ENCODE measurements around the gene ZNF792.

ZNF792 gene

DNA sequence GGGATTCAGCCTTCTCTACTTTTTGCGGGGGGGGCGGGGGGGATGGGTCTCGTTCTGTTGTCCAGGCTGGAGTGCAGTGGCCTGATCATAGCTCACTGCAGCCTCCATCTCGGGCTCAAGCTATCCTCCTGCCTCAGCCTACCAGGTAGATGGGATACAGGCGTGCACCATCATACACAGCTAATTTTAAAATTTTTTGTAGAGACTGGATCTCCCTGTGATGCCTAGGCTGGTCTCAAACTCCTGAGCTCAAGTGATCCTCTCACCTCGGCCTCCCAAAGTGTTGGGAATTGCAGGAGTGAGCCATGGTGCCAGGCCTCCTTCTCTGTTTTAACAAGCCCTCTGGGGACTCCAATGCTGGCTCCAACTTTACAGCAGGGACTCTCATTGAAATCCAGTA is 569 bp upstream of the ZNF792 start:
- H3K27me3 Mint-ChIP-seq: no peaks in the 10 kb centered on the region
- H3K9me3 Mint-ChIP-seq (ENCODE audit: low read depth): peaks cover 24% of the 10 kb centered on the region
- peak overlapping the region; percentile 78 for H3K4me3 Mint-ChIP-seq
- H3K27ac Mint-ChIP-seq: no peak overlapping the region
- peaks cover 28% of the 10 kb centered on the region for H3K4me1 Mint-ChIP-seq (ENCODE audit: low read depth)
- H3K36me3 Mint-ChIP-seq: peaks cover 28% of the 10 kb centered on the region

DNA sequence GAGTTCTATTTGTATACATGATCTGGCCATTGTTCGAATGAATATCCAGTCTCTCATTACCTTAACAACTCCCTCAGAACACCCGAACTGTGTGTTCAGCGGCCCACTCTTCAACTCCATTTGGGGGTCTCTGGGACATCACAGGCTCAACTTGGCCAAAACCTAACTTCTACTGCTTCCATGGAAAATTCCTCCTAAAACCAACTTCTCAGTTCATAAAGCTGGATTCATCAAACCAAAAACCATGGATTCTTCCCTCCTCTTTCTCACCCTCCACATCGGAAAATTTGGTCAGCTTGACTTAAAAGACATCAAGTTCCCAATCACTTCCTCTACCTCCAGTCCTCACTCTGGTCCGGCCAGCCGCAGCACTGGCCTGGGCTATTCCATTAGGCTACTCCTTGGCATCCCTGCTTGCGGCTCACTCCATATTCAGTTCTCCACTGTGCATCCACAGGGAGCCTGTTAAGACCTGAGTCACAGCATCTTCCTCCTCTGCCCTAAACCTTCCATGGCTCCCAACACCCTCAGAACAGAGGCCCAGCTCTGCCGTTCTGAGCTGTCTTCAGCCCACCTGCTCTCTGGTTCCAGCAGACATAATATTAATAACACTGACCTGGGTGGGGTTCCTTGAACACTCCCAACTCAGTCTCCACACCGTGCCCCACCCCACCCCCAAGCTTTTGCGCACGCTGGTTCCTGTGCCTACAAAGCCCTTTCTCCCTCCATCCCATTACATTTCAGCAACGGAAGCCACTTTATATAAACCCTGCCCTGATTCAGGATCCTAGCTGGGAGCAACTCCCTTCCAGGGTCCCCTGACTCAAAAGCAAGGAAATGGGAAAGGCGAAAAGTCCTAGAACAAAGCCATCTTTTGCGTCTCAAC is 1.1 kb downstream of the ZNF792 start:
- Mint-ChIP-seq H3K27ac (peak overlapping the region; percentile 92), H3K36me3 (peaks cover 44% of the 10 kb centered on the region), H3K27me3 (no peaks in the 10 kb centered on the region), H3K4me3 (peak overlapping the region; percentile 93), H3K4me1 (ENCODE audit: low read depth) (peaks cover 28% of the 10 kb centered on the region), H3K9me3 (ENCODE audit: low read depth) (peaks cover 14% of the 10 kb centered on the region)

DNA sequence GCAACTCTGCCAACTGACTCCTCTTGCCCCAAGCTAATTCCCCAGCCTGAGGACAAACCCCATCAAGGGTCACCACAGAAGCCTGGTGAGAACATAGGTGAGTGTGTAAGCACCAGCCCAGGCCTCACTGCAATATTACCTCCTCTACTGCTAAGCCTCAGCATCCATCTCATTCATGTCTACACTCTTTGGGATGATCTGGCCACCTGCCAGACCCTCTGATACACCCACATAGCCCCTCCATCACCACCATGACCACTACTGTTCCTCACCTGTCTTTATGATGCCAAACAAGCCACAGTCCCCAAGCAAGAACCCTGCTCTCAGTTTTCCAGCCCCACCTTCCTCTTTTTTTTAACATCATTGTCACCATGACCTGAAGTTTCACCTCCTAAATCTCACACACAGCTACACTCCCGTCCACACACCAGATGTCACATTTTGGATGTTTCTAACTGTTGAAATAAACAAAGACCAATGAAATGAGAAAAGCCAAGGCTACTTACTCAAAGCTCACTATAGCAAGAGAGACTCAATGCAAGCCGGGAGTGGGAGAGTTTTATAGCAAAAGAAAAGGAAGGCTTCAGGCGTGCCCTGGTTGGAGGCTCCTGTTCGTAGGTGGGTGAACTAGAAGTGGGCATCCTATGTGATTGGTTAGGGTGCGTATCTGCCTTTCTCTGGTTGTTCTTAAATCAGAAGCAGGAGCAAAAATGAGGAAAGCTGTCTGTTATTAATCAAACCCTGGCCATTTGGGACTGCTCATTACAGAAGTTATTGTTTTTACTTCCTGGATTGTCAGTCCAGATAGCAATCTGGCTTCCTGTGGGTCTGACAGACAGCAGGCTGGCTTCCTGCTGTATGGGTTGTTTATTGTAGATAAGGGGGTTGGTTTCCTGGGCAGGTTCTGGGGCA is 2.0 kb downstream of the ZNF792 start:
- Mint-ChIP-seq H3K36me3 (peaks cover 48% of the 10 kb centered on the region), H3K27me3 (no peaks in the 10 kb centered on the region), H3K4me1 (ENCODE audit: low read depth) (peaks cover 28% of the 10 kb centered on the region), H3K27ac (peak overlapping the region; percentile 92), H3K4me3 (peak overlapping the region; percentile 93), H3K9me3 (ENCODE audit: low read depth) (peaks cover 16% of the 10 kb centered on the region)

DNA sequence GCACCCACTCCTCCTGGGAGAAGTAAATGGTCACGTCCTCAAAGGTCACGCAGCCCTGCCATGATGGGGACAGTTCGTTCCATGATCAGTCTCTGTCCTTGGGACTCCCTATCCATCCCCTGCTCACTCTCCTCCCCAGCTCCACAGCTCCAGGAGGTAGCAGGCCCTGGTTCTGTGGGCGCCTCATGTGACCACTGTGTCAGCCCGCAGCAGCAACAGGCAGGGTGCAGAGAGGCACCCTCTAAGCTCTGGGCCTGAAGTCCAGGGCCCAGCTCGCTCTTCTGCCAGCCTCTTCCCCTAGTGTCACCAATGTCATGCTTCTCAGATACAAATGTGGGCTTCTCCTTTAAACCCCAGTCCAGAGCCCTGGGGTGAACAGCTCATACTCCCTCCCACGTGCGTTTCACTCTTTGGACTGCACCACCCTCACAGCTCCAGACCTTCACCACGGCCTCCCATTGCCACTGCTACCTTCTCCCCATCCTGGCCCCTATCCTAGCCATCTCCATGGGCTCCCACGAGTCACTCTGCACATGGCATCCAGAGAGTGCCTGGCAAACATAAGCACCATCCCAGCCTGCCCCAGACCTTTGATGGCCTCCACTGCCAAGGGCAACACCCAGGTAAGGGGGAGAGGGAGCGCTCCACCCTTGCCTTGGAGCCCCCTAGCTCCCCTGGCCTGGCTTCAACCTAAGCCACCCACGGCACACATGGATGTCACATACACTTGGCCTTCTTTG is 2.9 kb downstream of the ZNF792 start:
- Mint-ChIP-seq H3K27me3 (no peaks in the 10 kb centered on the region), H3K36me3 (peaks cover 55% of the 10 kb centered on the region), H3K27ac (peak overlapping the region; percentile 92), H3K4me3 (no peak overlapping the region), H3K9me3 (ENCODE audit: low read depth) (peaks cover 18% of the 10 kb centered on the region), H3K4me1 (ENCODE audit: low read depth) (peaks cover 28% of the 10 kb centered on the region)

DNA sequence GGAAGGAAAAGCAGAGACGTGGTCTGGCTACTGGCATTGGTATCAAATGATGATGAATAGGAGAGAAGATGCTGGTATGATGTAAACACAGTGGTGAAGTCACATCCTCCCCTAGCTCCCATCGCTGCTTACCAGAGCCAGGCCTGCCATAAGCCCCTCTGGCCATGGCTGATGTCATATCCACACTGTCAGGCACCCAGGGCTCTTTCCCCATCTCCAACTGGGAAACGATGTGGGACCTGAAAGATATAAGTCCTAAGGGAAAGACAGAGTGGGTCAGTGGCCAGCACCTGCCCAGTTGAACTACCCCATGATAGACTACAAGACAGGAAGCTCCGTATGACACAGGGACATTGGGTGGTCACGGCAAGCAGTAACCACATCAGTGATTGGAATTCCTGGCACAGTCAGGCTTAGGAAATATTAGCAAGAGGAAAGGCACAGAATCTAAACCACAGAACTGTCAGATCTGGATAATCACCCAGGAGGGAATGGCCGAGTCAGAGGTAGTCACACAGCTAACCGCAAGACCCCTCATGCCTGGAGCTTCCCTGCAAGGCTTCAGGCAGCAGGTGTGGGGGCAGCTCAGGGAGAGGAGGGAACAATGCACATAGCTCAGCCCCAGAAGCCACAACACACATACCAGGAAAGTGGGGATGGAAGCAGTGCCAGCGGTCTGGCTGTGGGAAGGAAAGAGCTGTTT is 3.8 kb downstream of the ZNF792 start:
- Mint-ChIP-seq H3K4me3 (peak overlapping the region; percentile 46), H3K9me3 (ENCODE audit: low read depth) (peaks cover 22% of the 10 kb centered on the region), H3K27ac (peak overlapping the region; percentile 22), H3K36me3 (peaks cover 59% of the 10 kb centered on the region), H3K27me3 (no peaks in the 10 kb centered on the region), H3K4me1 (ENCODE audit: low read depth) (peaks cover 28% of the 10 kb centered on the region)

DNA sequence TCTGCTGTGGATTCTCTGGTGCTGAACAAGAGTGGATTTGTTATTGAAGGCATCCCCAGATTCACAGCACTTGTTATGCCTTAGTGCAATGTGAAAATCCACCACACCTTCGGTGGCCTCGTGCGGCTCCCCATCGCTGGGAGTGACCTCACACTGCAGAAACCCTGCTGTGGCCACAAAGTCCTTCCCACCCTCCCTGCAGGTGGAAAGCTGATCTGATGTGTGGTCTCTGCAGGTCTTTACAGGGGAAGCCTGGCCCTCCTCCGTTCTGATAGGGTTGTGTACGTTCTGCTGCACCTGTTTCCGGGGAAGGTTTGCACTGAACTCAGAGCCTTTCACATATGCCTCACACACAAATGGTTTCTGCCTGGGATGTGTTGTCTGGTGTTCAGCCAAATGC is 5.0 kb downstream of the ZNF792 start:
- Mint-ChIP-seq H3K4me3 (no peak overlapping the region), H3K27me3 (no peaks in the 10 kb centered on the region), H3K9me3 (ENCODE audit: low read depth) (peaks cover 26% of the 10 kb centered on the region), H3K27ac (no peak overlapping the region), H3K36me3 (peaks cover 66% of the 10 kb centered on the region), H3K4me1 (ENCODE audit: low read depth) (peaks cover 28% of the 10 kb centered on the region)

DNA sequence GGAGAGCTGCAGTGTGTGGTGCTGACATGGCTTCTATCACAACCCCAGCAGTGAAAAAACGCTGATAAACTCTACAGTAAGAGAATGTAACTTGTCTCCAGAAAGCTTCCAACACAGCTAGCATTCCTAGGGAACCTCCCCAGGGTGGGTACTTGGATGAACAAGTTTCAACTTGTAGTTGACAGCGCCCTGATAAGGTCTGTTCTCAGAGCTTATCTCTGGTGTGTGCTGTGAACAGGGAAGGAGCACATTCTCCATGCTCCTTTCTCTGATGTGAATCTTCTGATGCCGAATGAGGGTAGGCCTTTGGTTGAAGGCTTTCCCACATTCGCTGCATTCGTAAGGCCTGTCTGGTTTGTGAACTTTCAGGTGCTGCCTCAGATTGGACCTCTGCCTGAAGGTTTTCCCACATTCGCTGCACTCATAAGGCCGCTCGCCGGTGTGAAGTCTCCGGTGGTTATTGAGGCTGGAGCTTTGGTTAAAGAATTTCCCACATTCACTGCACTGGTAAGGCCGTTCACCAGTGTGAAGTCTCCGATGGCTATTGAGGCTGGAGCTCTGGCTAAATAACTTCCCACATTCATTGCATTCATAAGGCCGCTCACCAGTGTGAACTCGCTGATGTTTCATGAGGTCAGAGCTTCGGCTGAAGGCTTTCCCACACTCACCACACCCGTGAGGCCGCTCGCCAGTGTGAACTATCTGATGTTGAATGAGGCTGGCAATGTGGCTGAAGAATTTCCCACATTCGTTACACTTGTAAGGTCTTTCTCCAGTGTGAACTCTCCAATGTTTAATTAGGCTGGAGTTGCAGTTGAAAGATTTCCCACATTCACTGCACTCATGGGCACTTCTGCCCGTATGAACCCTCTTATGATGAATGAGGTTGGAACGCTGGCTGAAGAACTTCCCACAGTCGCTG is 5.9 kb downstream of the ZNF792 start:
- Mint-ChIP-seq H3K36me3 (peaks cover 72% of the 10 kb centered on the region), H3K4me3 (no peak overlapping the region), H3K27me3 (no peaks in the 10 kb centered on the region), H3K27ac (no peak overlapping the region), H3K9me3 (ENCODE audit: low read depth) (peaks cover 33% of the 10 kb centered on the region), H3K4me1 (ENCODE audit: low read depth) (peaks cover 25% of the 10 kb centered on the region)

DNA sequence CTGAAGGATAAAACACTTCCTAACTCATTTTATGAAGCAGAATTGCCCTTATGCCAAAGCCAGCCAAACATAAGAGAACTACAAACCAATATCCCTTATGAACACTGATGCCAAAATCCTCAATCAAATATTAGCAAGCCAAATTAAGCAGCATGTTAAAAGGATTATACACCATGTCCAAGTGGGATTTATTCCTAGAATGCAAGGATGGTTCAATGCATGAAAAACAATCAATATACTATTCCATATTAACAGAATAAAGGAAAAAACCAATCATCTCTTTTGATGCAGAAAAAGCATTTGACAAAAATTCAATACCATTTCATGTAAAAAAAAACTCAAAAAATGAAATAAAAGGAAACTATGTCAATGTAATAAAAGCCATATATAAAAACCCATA is 10.9 kb downstream of the ZNF792 start:
- Mint-ChIP-seq H3K9me3 (ENCODE audit: low read depth) (peaks cover 53% of the 10 kb centered on the region), H3K4me3 (no peak overlapping the region), H3K27me3 (no peaks in the 10 kb centered on the region), H3K27ac (no peak overlapping the region), H3K36me3 (peaks cover 60% of the 10 kb centered on the region), H3K4me1 (ENCODE audit: low read depth) (no peaks in the 10 kb centered on the region)

DNA sequence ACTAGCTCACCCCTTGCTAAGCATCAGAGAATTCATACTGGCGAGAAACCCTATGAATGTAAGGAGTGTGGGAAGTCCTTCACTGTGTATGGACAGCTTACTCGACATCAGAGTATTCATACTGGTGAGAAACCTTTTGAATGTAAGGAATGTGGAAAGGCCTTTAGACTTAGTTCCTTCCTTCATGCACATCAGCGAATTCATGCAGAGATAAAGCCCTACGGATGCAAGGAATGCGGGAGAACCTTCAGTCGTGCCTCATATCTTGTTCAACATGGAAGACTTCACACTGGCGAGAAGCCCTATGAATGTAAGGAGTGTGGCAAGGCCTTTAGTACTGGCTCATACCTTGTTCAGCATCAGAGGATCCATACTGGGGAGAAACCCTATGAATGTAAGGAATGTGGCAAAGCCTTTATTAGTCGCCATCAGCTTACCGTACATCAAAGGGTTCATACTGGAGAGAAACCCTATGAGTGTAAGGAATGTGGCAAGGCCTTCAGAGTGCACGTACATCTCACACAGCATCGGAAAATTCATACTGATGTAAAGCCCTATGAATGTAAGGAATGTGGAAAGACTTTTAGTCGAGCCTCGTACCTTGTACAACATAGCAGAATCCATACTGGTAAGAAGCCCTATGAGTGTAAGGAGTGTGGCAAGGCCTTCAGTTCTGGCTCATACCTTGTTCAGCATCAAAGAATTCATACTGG is 20.0 kb downstream of the ZNF792 start:
- peaks cover 27% of the 10 kb centered on the region for H3K9me3 Mint-ChIP-seq (ENCODE audit: low read depth)
- H3K27ac Mint-ChIP-seq: no peak overlapping the region
- H3K4me1 Mint-ChIP-seq (ENCODE audit: low read depth): no peaks in the 10 kb centered on the region
- no peaks in the 10 kb centered on the region for H3K27me3 Mint-ChIP-seq
- no peak overlapping the region for H3K4me3 Mint-ChIP-seq
- peaks cover 55% of the 10 kb centered on the region for H3K36me3 Mint-ChIP-seq

DNA sequence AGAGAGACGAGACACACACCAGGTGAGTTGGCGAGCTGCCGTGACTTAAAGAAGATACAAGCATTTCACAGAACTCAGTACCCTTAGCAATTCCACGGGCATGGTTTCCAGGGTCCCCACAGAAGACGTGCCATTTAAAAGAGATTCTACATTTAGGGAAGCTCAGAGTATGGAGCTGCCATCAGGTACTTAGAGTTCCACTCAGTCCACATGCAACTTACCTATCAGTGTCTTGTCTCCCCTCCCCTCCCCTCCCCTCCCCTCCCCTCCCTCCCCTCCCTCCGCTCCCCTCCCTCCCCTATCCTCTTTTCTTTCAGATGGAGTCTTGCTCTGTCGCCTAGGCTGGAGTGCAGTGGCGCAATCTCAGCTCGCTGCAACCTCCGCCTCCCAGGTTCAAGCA is 25.1 kb downstream of the ZNF792 start:
- H3K36me3 Mint-ChIP-seq: peaks cover 56% of the 10 kb centered on the region
- H3K27me3 Mint-ChIP-seq: no peaks in the 10 kb centered on the region
- H3K4me1 Mint-ChIP-seq (ENCODE audit: low read depth): no peaks in the 10 kb centered on the region
- H3K9me3 Mint-ChIP-seq (ENCODE audit: low read depth): peaks cover 14% of the 10 kb centered on the region
- H3K27ac Mint-ChIP-seq: no peak overlapping the region
- H3K4me3 Mint-ChIP-seq: no peak overlapping the region

DNA sequence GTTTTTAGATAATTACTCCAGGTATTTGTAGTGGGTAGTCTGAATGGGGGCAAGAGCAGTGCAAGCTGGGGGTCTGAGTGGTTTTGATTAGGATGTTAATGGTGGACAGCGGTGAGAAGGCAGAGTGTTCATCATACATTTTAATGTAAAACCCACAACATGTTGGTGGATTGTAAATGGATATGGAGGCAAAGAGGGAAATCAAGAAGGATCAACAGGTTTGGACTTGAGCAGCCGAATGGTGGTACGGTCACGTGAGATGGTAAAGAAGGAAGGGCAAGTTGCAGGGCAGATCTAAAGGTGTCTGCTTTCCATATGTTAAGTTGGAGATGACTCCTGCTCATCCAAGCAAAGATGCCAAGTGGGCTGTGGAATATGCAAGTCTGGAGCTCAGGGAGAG is 27.8 kb downstream of the ZNF792 start:
- Mint-ChIP-seq H3K4me1 (ENCODE audit: low read depth) (no peaks in the 10 kb centered on the region), H3K27ac (no peak overlapping the region), H3K27me3 (no peaks in the 10 kb centered on the region), H3K36me3 (peaks cover 50% of the 10 kb centered on the region), H3K9me3 (ENCODE audit: low read depth) (peaks cover 5% of the 10 kb centered on the region), H3K4me3 (no peak overlapping the region)

DNA sequence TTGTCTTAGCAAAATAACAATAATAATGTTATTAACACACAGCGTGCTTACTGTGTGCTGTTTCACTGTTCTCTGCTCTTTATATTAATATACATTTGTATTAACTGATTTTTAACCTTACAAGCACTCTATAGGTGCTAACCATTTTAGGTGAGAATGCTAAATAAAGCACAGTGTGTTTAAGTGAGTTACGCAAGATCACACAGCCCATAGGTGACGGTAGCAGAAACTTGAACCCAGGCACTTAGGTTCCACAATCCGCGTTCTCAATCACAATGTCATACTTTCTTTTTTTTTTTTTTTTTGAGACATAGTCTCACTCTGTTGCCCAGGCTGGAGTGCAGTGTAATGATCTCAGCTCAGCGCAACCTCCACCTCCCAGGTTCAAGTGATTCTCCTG is 31.5 kb downstream of the ZNF792 start:
- no peaks in the 10 kb centered on the region for H3K9me3 Mint-ChIP-seq (ENCODE audit: low read depth)
- no peak overlapping the region for H3K4me3 Mint-ChIP-seq
- H3K36me3 Mint-ChIP-seq: peaks cover 42% of the 10 kb centered on the region
- no peaks in the 10 kb centered on the region for H3K27me3 Mint-ChIP-seq
- peaks cover 16% of the 10 kb centered on the region for H3K4me1 Mint-ChIP-seq (ENCODE audit: low read depth)
- no peak overlapping the region for H3K27ac Mint-ChIP-seq

All from activated naive CD8-positive, alpha-beta T cell (primary cell).